NOMO-1 treated with dmso at 0.1 percent for 144 hours (cell line): Measurements from ENCODE around the gene FETUB.

ENCODE experiments used
- DNase-seq: peaks from one replicate; lab custom pipeline; 2025; ENCODE audit not compliant: unreplicated experiment; lab: John Stamatoyannopoulos, UW

The FETUB gene

GRCh38 chr3:186635532-186635931 lies 4.7 kb upstream of the FETUB start:
- DNase-seq = no peak

GRCh38 chr3:186636536-186636935 lies 3.7 kb upstream of the FETUB start:
- DNase-seq = no peak

- no peak for DNase-seq
Measured at GRCh38 chr3:186637686-186638085, 2.5 kb upstream of the FETUB start.

- DNase-seq = no peak
Measured at GRCh38 chr3:186638259-186638658, 1.9 kb upstream of the FETUB start.

DNA sequence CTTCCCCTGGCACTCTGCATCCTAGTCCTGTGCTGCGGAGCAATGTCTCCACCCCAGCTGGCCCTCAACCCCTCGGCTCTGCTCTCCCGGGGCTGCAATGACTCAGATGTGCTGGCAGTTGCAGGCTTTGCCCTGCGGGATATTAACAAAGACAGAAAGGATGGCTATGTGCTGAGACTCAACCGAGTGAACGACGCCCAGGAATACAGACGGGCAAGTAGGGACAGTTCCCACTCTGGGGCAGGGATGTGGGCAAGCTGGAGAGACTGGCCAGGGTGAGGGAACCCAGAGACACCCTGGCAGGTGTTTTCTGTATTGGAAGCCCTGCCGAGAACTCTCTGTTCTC lies 247 bp downstream of the FETUB start:
- DNase-seq = no peak

GRCh38 chr3:186640929-186641328 lies 730 bp downstream of the FETUB start:
- no peak for DNase-seq

DNA sequence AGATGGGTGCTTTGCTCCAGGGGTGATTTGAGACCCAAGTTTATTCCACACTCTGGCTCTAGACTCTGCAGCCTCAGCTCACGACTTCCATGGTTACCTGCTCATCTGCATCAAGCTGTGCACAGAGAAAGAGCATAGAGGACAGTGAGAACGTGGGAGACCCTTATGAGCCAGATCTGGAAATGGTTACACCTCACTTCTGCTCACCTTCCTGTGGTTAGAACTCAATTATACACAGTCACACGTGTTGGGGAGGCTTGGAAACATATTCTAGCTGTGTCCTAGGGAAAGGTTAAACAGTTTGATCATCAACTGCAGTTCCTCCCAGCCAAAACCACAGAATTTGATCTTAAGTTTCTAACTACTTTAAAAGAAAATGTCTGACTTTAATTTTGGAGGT lies 1.8 kb downstream of the FETUB start:
- DNase-seq = no peak

DNA sequence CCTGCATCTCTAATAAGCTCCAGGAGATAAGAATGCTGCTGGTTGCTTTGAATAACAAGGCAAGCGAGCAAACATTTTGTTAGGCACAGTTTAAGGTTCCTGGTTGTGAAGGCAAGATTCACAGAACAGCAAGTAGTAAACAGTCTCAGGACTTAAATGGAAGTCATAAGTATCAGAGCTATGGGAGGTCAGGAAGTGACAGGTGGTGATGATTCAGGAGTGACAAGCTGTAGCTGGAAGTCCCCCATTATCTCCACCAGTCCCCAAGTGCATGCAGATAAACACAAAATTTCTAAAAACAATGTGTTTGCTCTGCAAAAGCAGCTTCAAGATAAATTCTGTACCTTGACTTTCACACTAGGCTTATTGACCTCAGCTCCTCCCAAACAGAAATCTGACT lies 3.3 kb downstream of the FETUB start:
- DNase-seq = no peak

GRCh38 chr3:186644683-186645082 lies 4.5 kb downstream of the FETUB start:
- no peak for DNase-seq

- DNase-seq = no peak
Measured at GRCh38 chr3:186646106-186646505, 5.9 kb downstream of the FETUB start.

GRCh38 chr3:186646841-186647240 lies 6.6 kb downstream of the FETUB start:
- no peak for DNase-seq

DNA sequence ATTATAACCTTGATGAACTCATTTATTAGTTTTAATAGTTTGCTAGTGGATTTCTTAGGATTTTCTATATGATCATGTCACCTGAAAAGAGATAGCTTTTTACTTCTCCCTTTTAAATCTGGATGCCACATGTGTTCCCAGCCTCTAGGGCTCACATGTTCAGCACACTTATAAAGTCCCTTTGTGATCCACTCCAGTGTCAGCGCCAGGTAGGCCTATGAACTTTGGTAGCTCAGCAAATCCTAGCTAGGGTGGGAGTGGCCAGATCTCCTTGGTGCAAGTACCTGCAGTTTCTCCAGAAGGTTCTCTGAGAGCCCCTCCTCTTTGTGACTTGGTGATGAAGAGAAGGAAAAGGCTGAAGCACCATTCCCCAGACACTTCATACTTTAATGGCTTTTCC lies 8.7 kb downstream of the FETUB start:
- no peak for DNase-seq

DNA sequence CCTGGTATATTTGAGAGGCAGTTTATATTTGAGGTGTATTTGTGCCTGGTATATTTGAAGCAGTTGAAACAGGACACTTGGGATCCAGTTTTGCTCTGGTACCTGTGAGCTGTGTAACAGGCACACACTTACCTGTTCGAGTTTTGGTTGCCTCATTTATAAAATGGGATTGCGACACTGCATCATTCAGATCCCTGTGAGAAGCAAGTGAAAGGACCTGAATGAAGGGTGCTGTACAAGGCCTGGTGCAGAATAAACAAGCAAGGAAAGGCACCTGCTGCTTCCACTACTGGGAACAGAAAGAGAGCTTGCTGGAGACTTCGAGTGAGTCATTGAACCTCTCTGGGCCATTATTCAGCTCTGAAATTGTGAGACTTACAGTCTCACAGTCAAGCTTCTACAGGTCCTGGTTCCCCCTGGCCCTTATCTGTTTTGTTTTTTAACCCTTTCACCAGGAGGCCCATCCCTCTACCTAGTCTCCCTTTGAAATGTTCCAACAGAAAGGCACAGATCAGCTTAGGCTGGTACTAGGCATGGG lies 11.5 kb downstream of the FETUB start:
- no peak for DNase-seq

GRCh38 chr3:186653080-186653707 lies 13.0 kb downstream of the FETUB start:
- no peak for DNase-seq

GRCh38 chr3:186653984-186654383 lies 13.8 kb downstream of the FETUB start:
- no peak for DNase-seq

- DNase-seq = no peak
Measured at GRCh38 chr3:186663361-186664118, 23.3 kb downstream of the FETUB start.

DNA sequence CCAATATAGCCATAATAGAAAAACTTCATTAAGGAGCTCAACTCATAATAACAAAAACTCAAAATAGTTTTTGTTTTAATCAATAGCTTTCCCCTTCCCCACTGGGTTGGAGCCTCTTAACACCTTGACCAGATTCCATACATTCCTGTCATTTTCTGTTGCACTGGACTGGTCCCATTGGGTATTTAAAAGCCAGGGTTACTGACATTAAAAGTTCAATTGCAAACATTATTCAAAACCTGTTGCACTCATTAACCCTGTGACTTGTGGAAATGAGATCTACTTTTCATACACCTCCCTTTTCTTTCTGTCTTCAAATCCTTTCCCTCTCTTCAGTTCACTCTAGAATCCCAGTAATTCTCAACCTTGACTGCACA lies 23.9 kb downstream of the FETUB start:
- DNase-seq = no peak

GRCh38 chr3:186664506-186664905 lies 24.3 kb downstream of the FETUB start:
- no peak for DNase-seq

- no peak for DNase-seq
Measured at GRCh38 chr3:186665625-186666188, 25.5 kb downstream of the FETUB start, which contains the start of gene HRG. HRG (plus strand) TSS chr3:186666014; CDS start chr3:186666032, 18 bp downstream.

GRCh38 chr3:186668426-186668825 lies 28.2 kb downstream of the FETUB start:
- DNase-seq = no peak

DNA sequence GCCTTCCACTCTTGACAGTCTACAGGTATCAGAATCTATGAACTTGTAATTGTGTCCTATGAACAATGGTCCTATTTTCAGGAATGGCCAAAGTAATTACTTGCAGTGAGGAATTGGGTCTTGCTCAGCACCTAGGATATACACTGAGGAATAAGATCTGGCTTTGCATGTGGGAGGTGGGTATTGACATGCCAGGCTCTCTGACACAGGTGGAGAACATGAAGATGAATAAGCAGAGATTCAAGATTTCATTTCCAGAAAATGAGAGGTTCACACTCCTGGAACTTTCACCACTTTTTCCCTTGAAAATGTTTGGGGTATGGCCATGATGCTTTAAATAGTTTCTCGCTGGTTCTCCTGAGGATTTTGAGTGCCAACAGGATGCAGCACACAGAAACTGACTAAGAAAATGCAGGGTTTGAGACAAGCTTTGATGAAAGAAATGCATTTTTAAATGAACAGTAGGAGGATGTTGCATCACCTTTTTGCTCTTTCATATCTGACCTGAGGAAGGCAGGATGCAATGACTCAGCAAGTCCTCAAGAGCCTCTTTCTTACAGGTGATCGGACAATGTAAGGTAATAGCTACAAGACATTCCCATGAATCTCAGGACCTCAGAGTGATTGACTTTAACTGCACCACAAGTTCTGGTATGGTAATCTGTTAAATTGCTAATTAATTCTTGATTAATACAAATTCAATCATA lies 29.3 kb downstream of the FETUB start:
- DNase-seq = no peak

GRCh38 chr3:186670155-186670554 lies 30.0 kb downstream of the FETUB start:
- no peak for DNase-seq
